GM06990 (cell line): Measurements from ENCODE around the gene SIRT3.
A peak's percentile ranks its signal among the peaks of the same experiment; 100 is the strongest.

Experiments
- DNase-seq: peaks from one replicate; pipeline ENCODE4 v3.0.0-alpha.2; 2011; ENCODE audit not compliant: insufficient read length; ENCODE audit errors: extremely low read depth
- H3K27me3 ChIP-seq: replicated peaks from 2 replicates; pipeline ENCODE4 v1.6.0; 2011; ENCODE audit warnings: low read length; ENCODE audit not compliant: control insufficient read depth, insufficient read depth
- H3K36me3 ChIP-seq: 2 replicates; pipeline ENCODE4 v1.5.1; 2011; ENCODE audit warnings: low read length; ENCODE audit not compliant: control insufficient read depth, insufficient read depth
- H3K4me3 ChIP-seq: replicated peaks from 2 replicates; pipeline ENCODE4 v1.5.1; 2011; ENCODE audit warnings: low read depth, mild to moderate bottlenecking, control low read depth, low read length
- TF ChIP-seq, protein P1 (sequence below): IDR thresholded peaks from 2 replicates; pipeline ENCODE4 v1.5.1; 2011; ENCODE audit warnings: low read length, control low read depth, mild to moderate bottlenecking, inconsistent platforms; ENCODE audit not compliant: insufficient read depth, poor library complexity, severe bottlenecking

Gene SIRT3

GRCh38 chr11:208917-209260, 27.3 kb downstream of the SIRT3 start:
- Histone ChIP-seq H3K36me3 (peaks cover 51% of the 10 kb centered on the region), H3K27me3 (no peaks in the 10 kb centered on the region), H3K4me3 (peak overlapping the region; percentile 96)
- TF ChIP-seq, protein P1, sequence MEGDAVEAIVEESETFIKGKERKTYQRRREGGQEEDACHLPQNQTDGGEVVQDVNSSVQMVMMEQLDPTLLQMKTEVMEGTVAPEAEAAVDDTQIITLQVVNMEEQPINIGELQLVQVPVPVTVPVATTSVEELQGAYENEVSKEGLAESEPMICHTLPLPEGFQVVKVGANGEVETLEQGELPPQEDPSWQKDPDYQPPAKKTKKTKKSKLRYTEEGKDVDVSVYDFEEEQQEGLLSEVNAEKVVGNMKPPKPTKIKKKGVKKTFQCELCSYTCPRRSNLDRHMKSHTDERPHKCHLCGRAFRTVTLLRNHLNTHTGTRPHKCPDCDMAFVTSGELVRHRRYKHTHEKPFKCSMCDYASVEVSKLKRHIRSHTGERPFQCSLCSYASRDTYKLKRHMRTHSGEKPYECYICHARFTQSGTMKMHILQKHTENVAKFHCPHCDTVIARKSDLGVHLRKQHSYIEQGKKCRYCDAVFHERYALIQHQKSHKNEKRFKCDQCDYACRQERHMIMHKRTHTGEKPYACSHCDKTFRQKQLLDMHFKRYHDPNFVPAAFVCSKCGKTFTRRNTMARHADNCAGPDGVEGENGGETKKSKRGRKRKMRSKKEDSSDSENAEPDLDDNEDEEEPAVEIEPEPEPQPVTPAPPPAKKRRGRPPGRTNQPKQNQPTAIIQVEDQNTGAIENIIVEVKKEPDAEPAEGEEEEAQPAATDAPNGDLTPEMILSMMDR = no peak
- no peak for DNase-seq

GRCh38 chr11:208181-208916, 27.8 kb downstream of the SIRT3 start:
- no peaks in the 10 kb centered on the region for H3K27me3 ChIP-seq
- TF ChIP-seq, protein P1 = no peak
- DNase-seq = peak; percentile 88
- peak overlapping the region; percentile 96 for H3K4me3 ChIP-seq
- peaks cover 55% of the 10 kb centered on the region for H3K36me3 ChIP-seq

GRCh38 chr11:207863-208180, 28.3 kb downstream of the SIRT3 start:
- Histone ChIP-seq H3K27me3 (no peaks in the 10 kb centered on the region), H3K4me3 (peak overlapping the region; percentile 96), H3K36me3 (peaks cover 53% of the 10 kb centered on the region)
- DNase-seq = no peak
- TF ChIP-seq, protein P1 = no peak

- H3K4me3 ChIP-seq = peak within 1 kb of the TSS; percentile 96
- TF ChIP-seq, protein P1 = no peak
- peaks cover 48% of the 10 kb centered on the region for H3K36me3 ChIP-seq
- DNase-seq = peak; percentile 98
- no peaks in the 10 kb centered on the region for H3K27me3 ChIP-seq
Measured at GRCh38 chr11:207208-207862, 28.8 kb downstream of the SIRT3 start, which contains the start of the genes BET1L and RIC8A. Gene BET1L (minus strand): TSS chr11:207399. CDS start chr11:207321, 78 bp downstream. Gene RIC8A (plus strand): TSS chr11:207708. CDS start chr11:208855, 1,147 bp downstream.

DNA sequence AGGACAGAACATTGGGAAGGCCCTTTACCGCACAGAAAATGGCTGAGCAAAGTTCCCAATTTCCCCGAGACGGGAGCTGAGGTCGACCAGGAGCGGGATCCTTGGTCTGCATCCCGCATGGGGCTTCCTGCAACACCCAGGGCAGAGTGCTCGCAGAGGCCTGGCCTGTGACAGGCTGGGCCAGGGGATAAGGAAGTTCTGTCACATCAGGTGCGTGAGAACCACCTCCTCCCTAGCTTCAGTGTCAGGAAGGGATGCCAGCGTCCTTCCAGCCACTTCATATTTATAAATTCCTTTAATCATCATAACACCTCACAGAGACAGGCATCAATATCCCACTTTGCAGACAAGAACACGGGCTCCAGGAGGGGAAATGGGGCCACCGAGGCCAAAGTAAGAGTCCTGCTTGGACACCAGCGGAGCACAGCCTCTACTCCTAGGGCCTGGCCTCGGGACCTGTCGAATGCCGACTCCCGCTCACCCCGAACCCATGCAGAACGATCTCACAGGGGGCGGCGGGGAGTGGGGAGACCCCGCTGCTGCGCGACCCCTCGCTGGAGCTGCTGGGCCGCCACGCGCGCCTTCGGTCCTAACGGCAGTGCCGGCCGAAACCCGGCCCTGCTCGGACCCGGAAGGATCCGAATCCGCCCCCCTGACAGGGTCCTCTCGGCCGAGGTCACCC, 29.5 kb downstream of the SIRT3 start:
- no peaks in the 10 kb centered on the region for H3K27me3 ChIP-seq
- H3K4me3 ChIP-seq = peak overlapping the region; percentile 96
- TF ChIP-seq, protein P1 = no peak
- H3K36me3 ChIP-seq = peaks cover 42% of the 10 kb centered on the region
- peak; percentile 45 for DNase-seq
